Muscle of leg (tissue), 11 donors: ENCODE results near the gene GTPBP10. TPM values are rescaled to one million over a fixed set of nuclear protein-coding genes. Genes with fewer than 3 reads are reported as not detected.
A peak's percentile ranks its signal among the peaks of the same experiment; 100 is the strongest.
"Not testable (repeated sequence)": the region's sequence is repeated elsewhere in the genome, so short reads cannot be mapped to it uniquely, and the experiment has no call there.

ENCODE experiments used
- DNase-seq: peaks from one replicate; pipeline ENCODE4 v3.0.0; 2013
- H3K27ac ChIP-seq: one replicate; pipeline ENCODE4 v1.5.1; 2013; ENCODE audit warnings: mild to moderate bottlenecking, low read length, control low read depth
- H3K27me3 ChIP-seq: one replicate; pipeline ENCODE4 v1.6.1; 2013; ENCODE audit warnings: low read length; ENCODE audit not compliant: control insufficient read depth, insufficient read depth
- H3K36me3 ChIP-seq: one replicate; pipeline ENCODE4 v1.6.1; 2013; ENCODE audit warnings: low read length; ENCODE audit not compliant: control insufficient read depth, insufficient read depth
- H3K4me1 ChIP-seq: one replicate; pipeline ENCODE4 v1.6.1; 2013; ENCODE audit warnings: low read length; ENCODE audit not compliant: control insufficient read depth, insufficient read depth
- H3K4me3 ChIP-seq: one replicate; pipeline ENCODE4 v1.5.1; 2013; ENCODE audit warnings: low read length, control low read depth
- H3K9me3 ChIP-seq: replicated peaks from 2 replicates; pipeline ENCODE4 v1.6.1; 2013; ENCODE audit warnings: low read depth, low read length; ENCODE audit not compliant: control insufficient read depth
- WGBS: methylation state at CpG from one replicate; pipeline ENCODE4 v1.1.5; 2013; ENCODE audit warnings: missing lambda C conversion rate; ENCODE audit not compliant: insufficient coverage; 5-methylcytosine and 5-hydroxymethylcytosine counted together
- polyA plus RNA-seq, 8 donors: library from polyadenylated mRNA; unstranded; fragments of 120-200 nt; gene quantifications; one replicate each; pipeline versions ENCODE4 v1.2.1 to v1.2.3, GENCODE V29; 2013; ENCODE audit warnings: inconsistent platforms in 1 of 8, low replicate concordance in 1 of 8; ENCODE audit not compliant: insufficient read length in 8 of 8, insufficient read depth in 1 of 8
- total RNA-seq: library from RNA; stranded (reverse); fragments of 120-200 nt; gene quantifications from one replicate; pipeline ENCODE4 v1.2.4, GENCODE V29; 2013

The GTPBP10 gene
- total and polyA plus RNA-seq, 9 donors: 13.8 to 18.3 (median 15.7) TPM

DNA sequence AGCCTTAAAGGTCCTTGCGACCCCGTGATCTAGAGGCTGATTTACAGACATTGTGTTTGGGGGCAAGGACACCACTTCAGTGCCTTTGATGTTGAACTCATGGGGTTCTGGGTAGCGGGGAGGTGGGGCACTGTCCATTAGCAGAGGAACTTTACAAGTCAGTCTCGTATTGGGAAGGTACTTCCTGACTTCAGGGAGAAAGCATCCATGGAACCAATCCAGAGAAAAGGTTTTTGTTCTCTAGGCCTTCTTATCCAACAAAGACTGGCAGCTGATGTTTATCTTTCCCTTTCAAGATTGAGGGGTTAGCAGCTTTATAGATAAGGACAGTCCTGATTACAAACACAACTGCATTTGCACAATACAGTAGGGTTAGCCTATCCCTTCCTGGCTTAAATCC is 2.8 kb downstream of the GTPBP10 start:
- no peak for DNase-seq
- H3K4me3 ChIP-seq: no peak overlapping the region
- no peak overlapping the region for H3K27ac ChIP-seq
- WGBS: 100% methylated on average over 3 of the region's 4 CpGs
- no peaks in the 10 kb centered on the region for H3K36me3 ChIP-seq
- H3K4me1 ChIP-seq: no peaks in the 10 kb centered on the region
- H3K9me3 ChIP-seq: no peaks in the 10 kb centered on the region
- no peaks in the 10 kb centered on the region for H3K27me3 ChIP-seq

DNA sequence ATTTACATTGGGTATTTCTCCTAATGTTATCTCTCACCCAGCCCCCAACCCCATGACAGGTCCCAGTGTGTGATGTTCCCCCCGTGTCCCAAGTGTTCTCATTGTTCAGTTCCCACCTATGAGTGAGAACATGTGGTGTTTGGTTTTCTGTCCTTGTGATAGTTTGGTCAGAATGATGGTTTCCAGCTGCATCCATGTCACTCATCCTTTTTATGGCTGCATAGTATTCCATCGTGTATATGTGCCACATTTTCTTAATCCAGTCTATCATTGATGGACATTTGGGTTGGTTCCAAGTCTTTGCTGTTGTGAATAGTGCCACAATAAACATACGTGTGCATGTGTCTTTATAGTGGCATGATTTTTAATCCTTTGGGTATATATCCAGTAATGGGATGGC is 3.5 kb downstream of the GTPBP10 start:
- WGBS: no CpG with 5 or more reads among the region's 3 CpGs
- DNase-seq, H3K9me3 ChIP-seq: not testable (repeated sequence)

DNA sequence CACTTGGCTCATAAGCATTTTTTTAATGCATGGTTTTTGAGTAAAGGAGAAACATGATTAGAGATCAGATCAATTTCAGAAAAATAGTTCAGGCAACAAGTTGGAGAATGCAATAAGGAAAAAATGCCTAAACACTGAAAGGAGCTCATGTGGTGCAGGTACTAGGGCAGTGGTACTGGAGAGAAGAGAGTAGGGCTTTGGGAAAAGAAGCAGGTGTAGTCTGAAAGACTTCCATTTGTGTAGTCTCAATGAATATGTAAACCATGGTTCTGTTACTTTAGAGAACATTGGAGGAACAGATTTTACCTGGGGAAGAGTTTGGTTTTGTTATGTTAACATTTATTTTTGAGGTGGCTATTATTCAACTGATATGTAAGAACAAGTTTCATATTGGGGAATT is 5.5 kb downstream of the GTPBP10 start:
- H3K4me3 ChIP-seq: no peak overlapping the region
- no peaks in the 10 kb centered on the region for H3K9me3 ChIP-seq
- no peaks in the 10 kb centered on the region for H3K4me1 ChIP-seq
- no peak for DNase-seq
- H3K36me3 ChIP-seq: peaks cover 2% of the 10 kb centered on the region
- H3K27me3 ChIP-seq: no peaks in the 10 kb centered on the region
- H3K27ac ChIP-seq: no peak overlapping the region

More for the DNA sequence above, 3.5 kb downstream of the GTPBP10 start:
- H3K36me3 ChIP-seq, H3K4me1 ChIP-seq, H3K27me3 ChIP-seq, H3K4me3 ChIP-seq, H3K27ac ChIP-seq: not testable (repeated sequence)

DNA sequence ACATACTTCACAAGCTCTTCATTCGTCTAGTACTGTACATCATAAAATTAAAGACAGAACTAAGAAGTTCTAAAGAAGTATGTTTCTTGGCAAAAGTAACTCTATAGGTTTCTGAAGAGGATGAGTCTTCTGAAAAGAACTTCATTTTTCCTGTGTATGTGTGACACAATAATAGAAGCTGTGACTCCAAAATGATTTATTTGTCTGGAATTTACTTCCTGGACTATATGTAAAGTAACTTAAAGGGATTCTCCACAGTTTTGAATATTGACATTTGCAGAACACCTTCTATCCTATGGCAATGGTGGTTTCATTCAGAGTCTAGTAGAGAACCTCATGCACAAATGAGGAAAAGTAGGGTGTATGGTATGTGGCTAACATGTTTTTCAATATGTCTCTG is 36.9 kb downstream of the GTPBP10 start:
- H3K9me3 ChIP-seq: peaks cover 2% of the 10 kb centered on the region
- no CpG with 5 or more reads among the region's 1 CpG for WGBS
- H3K4me1 ChIP-seq: no peaks in the 10 kb centered on the region
- no peak overlapping the region for H3K27ac ChIP-seq
- no peak overlapping the region for H3K4me3 ChIP-seq
- H3K27me3 ChIP-seq: no peaks in the 10 kb centered on the region
- no peak for DNase-seq
- peaks cover 10% of the 10 kb centered on the region for H3K36me3 ChIP-seq

GRCh38 chr7:90383861-90384260 is 37.3 kb downstream of the GTPBP10 start:
- 100% methylated on average over 1 of the region's 3 CpGs for WGBS

GRCh38 chr7:90384433-90384832 is 37.9 kb downstream of the GTPBP10 start:
- no peak for DNase-seq
- H3K4me3 ChIP-seq: no peak overlapping the region
- H3K27me3 ChIP-seq: no peaks in the 10 kb centered on the region
- no peak overlapping the region for H3K27ac ChIP-seq
- peaks cover 2% of the 10 kb centered on the region for H3K9me3 ChIP-seq
- H3K4me1 ChIP-seq: no peaks in the 10 kb centered on the region
- peaks cover 3% of the 10 kb centered on the region for H3K36me3 ChIP-seq

More at GRCh38 chr7:90383861-90384260, 37.3 kb downstream of the GTPBP10 start:
- H3K27ac ChIP-seq: no peak overlapping the region
- peaks cover 2% of the 10 kb centered on the region for H3K9me3 ChIP-seq
- H3K4me1 ChIP-seq: no peaks in the 10 kb centered on the region
- no peak overlapping the region for H3K4me3 ChIP-seq
- no peak for DNase-seq
- no peaks in the 10 kb centered on the region for H3K27me3 ChIP-seq
- peaks cover 8% of the 10 kb centered on the region for H3K36me3 ChIP-seq

- Histone ChIP-seq H3K27ac (no peak overlapping the region), H3K27me3 (no peaks in the 10 kb centered on the region), H3K4me1 (no peaks in the 10 kb centered on the region), H3K4me3 (no peak overlapping the region), H3K36me3 (no peaks in the 10 kb centered on the region), H3K9me3 (peaks cover 2% of the 10 kb centered on the region)
- no peak for DNase-seq
- WGBS: no CpG with 5 or more reads among the region's 2 CpGs
Measured at GRCh38 chr7:90387470-90388240, 41.1 kb downstream of the GTPBP10 start.

DNA sequence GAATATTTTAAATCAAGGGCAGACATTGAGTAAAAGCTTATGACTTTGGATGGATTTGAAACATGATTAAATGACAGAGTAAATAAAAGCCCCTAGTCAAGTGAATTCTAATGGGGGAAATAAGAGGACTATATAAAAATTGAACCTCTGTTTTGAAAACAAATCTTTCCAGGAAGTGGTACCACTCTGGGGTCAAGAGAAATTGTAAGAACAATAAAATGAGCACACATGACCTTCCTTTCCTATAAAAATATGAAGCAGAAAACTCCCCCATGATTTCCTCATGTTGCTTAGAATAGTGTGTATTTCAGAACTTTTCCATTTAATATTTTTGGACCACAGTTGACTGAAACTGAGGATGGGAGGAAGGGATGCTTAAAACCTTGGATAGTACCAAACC is 44.4 kb downstream of the GTPBP10 start:
- Histone ChIP-seq H3K9me3 (peaks cover 4% of the 10 kb centered on the region), H3K27ac (no peak overlapping the region), H3K4me3 (no peak overlapping the region)

DNA sequence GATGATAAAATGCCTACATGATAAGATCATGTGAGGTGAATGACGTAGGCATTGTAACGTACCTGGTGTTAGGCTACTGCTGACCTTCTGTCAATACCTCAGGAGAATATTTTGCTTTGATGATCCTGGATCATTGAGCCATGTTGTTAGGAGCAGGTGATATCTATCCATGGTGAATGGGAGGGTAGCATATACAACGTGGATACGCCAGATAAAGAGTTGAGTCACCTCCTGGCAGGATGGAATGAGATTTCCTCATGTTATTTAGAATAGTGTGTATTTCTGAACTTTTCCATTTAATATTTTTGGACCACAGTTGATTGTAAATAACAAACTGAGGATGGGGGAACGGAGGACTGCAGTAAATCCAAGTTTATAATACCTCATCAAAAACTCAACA is 45.0 kb downstream of the GTPBP10 start:
- Histone ChIP-seq H3K27ac (no peak overlapping the region), H3K4me3 (no peak overlapping the region), H3K27me3 (no peaks in the 10 kb centered on the region), H3K9me3 (peaks cover 4% of the 10 kb centered on the region), H3K36me3 (no peaks in the 10 kb centered on the region), H3K4me1 (no peaks in the 10 kb centered on the region)
- whole genome bisulfite sequencing: no CpG with 5 or more reads among the region's 5 CpGs
- DNase-seq: no peak

More for the DNA sequence above, 44.4 kb downstream of the GTPBP10 start:
- Histone ChIP-seq H3K36me3 (no peaks in the 10 kb centered on the region), H3K27me3 (no peaks in the 10 kb centered on the region), H3K4me1 (no peaks in the 10 kb centered on the region)
- no peak for DNase-seq

DNA sequence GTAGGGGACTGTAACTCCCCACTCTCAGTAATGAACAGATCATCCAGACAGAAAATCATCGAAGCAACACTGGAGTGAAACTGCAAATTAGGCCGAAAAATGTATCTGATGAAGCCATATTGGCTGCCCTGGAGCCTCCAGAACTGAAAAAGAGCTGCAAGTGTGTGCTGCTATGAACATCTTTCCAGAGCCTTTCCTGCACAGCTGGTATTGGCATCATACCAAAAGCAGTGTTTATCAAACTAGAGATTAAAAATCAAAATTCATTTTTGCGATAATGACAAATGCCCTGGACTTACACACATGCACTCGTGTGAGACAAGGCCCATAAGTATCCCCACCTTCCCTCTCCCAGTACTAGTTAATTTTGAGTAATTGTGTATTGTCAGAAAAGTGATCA is 49.9 kb downstream of the GTPBP10 start:
- Histone ChIP-seq H3K27me3 (no peaks in the 10 kb centered on the region), H3K4me1 (no peaks in the 10 kb centered on the region), H3K36me3 (no peaks in the 10 kb centered on the region), H3K9me3 (peaks cover 4% of the 10 kb centered on the region), H3K27ac (no peak overlapping the region), H3K4me3 (no peak overlapping the region)
- DNase-seq: no peak
- WGBS: 100% methylated on average over 2 of the region's 4 CpGs

DNA sequence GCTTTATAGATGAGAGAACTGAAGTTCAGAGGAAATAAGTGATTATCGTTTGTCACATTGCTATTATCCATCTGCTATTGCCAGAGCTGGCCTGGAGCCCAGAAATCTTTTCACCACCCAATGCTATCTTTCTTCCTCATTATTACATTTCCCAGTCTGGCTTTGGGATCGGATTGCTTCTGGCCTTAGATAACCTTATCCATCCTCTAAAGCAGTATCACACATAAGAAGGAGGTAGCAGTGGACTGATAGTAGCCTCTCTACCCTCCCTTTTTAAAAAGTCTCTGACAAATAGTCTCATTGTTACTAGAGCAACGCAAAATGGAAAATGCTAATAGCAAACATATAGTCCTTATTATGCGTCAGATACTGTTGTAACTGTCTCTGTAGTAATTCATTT is 55.5 kb downstream of the GTPBP10 start:
- Histone ChIP-seq H3K36me3 (peaks cover 10% of the 10 kb centered on the region), H3K27ac (no peak overlapping the region), H3K4me1 (no peaks in the 10 kb centered on the region), H3K4me3 (no peak overlapping the region), H3K9me3 (no peaks in the 10 kb centered on the region), H3K27me3 (no peaks in the 10 kb centered on the region)
- peak; percentile 8 for DNase-seq
- no CpG with 5 or more reads among the region's 4 CpGs for WGBS
